ENCODE measurements around the gene MFSD12. TPM values are rescaled to one million over a fixed set of nuclear protein-coding genes. Genes with fewer than 3 reads are reported as not detected.

MFSD12 gene
- total and polyA plus RNA-seq, 3 experiments from 2014 or later = 48.9 to 119 (median 114) TPM

DNA sequence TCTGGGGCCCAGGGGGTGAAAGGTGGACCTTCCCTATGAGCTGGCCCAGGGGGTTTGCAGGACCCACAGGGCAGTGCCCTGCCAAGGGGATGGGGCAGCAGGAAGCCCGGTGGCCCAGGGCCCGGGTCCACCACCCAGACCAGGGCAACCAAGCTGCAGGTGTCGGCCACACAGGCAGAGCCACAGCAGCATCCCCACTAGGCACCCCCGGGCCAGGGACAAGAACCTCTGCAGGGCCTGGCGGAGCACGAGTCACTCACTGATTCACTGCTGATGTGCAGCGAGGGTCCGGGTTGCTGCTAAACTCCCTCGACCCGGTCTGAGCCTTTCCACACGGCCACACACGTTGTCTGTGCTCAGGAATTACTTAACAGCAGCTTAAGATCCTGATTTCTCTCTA is 42.5 kb downstream of the MFSD12 start:
- H3K4me3 ChIP-seq (ENCODE audit: low read length) = no peak overlapping the region
- H3K27ac Mint-ChIP-seq = peak overlapping the region in 2 of 8 donors; percentile 20 to 42
- no peak overlapping the region for H3K27ac ChIP-seq (ENCODE audit: low read depth, low read length)
- no peaks in the 10 kb centered on the region for H3K27me3 ChIP-seq (ENCODE audit: insufficient read depth, low read length, poor library complexity, severe bottlenecking)
- no peaks in the 10 kb centered on the region for H3K9me3 ChIP-seq (ENCODE audit: low read length)
- DNase-seq = no peak
- peak overlapping the region in 2 of 7 donors; percentile 2 to 79 for H3K4me3 Mint-ChIP-seq
- H3K9me3 Mint-ChIP-seq = no peaks in the 10 kb centered on the region
- H3K4me1 ChIP-seq (ENCODE audit: insufficient read depth, low read length) = peaks cover 19% of the 10 kb centered on the region
- ChIA-PET CTCF (interaction anchor here (1.2 kb wide), 1 partner anchor 39 kb away, joined by 3 read pairs; no protein-coding TSS in a partner anchor), POLR2A (no interaction called here)
- H3K4me1 Mint-ChIP-seq = peaks cover 28 to 72% (median 31%) of the 10 kb centered on the region in 3 donors
- H3K36me3 ChIP-seq (ENCODE audit: insufficient read depth, low read length) = peaks cover 7% of the 10 kb centered on the region
- H3K36me3 Mint-ChIP-seq = peaks cover 0 to 43% (median 0%) of the 10 kb centered on the region in 3 donors
- no peaks in the 10 kb centered on the region for H3K27me3 Mint-ChIP-seq

DNA sequence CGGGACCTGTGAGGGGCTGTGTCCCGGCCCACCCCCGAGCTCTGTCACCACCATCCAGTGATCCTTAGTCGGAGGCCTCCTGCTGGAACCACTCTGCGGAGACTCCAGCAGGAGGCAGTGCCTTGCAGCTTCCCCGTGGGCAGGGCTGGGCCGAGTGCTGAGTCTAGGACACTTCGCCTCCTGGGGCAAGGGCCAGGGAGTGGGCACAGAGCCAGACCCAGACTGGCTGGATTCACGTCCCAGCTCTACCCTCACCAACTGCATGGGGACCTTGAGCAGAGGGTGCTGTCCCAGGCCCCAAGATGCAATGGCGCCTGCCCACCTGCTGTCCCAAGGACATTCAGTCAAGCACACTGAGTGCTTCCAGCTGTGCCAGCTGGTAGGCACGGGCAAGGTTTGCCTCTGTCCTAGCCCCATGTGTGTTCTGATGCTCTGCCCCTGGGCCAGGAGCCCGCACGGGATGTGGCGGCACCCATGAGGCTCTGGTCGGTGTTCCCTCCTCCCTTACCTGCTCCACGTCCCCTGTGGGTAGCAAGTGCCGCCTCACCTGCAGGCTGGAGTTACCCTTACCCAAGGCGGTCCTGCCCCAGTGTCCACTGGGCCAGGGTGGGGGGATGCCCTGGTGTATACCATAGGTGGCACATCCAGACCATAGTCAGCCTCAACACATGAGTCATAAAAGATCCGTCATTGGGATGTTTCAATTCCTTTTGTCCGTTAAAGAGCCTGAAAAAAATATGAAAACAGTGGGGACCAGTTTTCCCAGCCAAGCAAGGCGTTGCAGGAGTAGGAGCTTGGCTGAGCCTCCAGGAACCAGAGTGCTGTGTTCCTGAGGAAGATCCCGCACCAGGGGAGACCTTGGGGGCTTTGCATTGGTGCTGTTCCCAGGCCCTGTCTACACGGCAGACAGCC is 43.9 kb downstream of the MFSD12 start:
- ChIA-PET CTCF (interaction anchor here (1.2 kb wide), 1 partner anchor 40 kb away, joined by 3 read pairs; no protein-coding TSS in a partner anchor), POLR2A (no interaction called here)
- DNase-seq = no peak
- Mint-ChIP-seq H3K27me3 (no peaks in the 10 kb centered on the region), H3K9me3 (no peaks in the 10 kb centered on the region), H3K36me3 (peaks cover 0 to 51% (median 0%) of the 10 kb centered on the region in 3 donors), H3K4me1 (peaks cover 42 to 80% (median 44%) of the 10 kb centered on the region in 3 donors), H3K27ac (peak overlapping the region in 3 of 8 donors; percentile 21 to 70 (median 33)), H3K4me3 (no peak overlapping the region)
- Histone ChIP-seq H3K36me3 (ENCODE audit: insufficient read depth, low read length) (peaks cover 7% of the 10 kb centered on the region), H3K9me3 (ENCODE audit: low read length) (no peaks in the 10 kb centered on the region), H3K4me1 (ENCODE audit: insufficient read depth, low read length) (peaks cover 20% of the 10 kb centered on the region), H3K27me3 (ENCODE audit: insufficient read depth, low read length, poor library complexity, severe bottlenecking) (no peaks in the 10 kb centered on the region), H3K27ac (ENCODE audit: low read depth, low read length) (no peak overlapping the region), H3K4me3 (ENCODE audit: low read length) (no peak overlapping the region)

DNA sequence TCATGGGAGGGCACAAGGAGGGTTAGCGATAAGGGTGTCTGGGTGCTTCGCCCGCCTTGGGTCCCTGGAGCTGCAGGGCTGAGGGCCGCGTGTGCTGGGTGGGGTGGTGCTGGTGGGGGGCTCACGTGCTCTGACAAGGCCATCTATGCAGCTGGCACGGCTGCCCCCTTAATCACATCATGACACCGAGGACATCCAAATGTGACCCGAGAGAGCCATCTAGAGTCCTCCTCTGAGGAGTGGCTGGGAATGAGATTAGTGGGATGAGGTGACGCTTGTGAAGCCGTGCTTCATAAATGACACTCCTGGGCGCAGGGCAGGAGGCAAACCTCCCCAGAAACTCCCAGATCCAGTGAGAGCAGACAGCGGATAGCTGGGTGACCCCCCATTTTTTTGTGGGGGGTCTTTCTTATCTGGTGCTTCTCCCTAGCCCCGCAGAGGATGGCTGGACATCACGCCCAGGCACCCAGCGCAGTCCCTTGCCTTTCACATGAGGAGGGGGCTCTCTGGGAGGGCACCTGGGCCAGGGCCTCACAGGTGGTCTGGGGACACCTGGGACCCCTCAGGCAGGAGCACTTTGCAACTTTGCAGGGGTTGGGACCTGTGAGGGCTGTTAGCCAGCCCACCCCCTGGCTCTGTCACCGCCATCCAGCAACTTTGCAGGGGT is 44.7 kb downstream of the MFSD12 start:
- H3K9me3 ChIP-seq (ENCODE audit: low read length) = no peaks in the 10 kb centered on the region
- Mint-ChIP-seq H3K36me3 (peaks cover 0 to 52% (median 0%) of the 10 kb centered on the region in 3 donors), H3K9me3 (no peaks in the 10 kb centered on the region), H3K4me1 (peaks cover 44 to 79% (median 46%) of the 10 kb centered on the region in 3 donors), H3K4me3 (peak overlapping the region in 1 of 7 donors; percentile 20), H3K27ac (peak overlapping the region in 1 of 8 donors; percentile 47), H3K27me3 (no peaks in the 10 kb centered on the region)
- no peak overlapping the region for H3K4me3 ChIP-seq (ENCODE audit: low read length)
- peaks cover 24% of the 10 kb centered on the region for H3K4me1 ChIP-seq (ENCODE audit: insufficient read depth, low read length)
- ChIA-PET CTCF (no interaction called here), POLR2A (interaction anchor here (0.6 kb wide), 1 partner anchor 20 kb away, joined by 3 read pairs; no protein-coding TSS in a partner anchor)
- DNase-seq = no peak
- no peak overlapping the region for H3K27ac ChIP-seq (ENCODE audit: low read depth, low read length)
- H3K27me3 ChIP-seq (ENCODE audit: insufficient read depth, low read length, poor library complexity, severe bottlenecking) = no peaks in the 10 kb centered on the region
- peaks cover 7% of the 10 kb centered on the region for H3K36me3 ChIP-seq (ENCODE audit: insufficient read depth, low read length)

DNA sequence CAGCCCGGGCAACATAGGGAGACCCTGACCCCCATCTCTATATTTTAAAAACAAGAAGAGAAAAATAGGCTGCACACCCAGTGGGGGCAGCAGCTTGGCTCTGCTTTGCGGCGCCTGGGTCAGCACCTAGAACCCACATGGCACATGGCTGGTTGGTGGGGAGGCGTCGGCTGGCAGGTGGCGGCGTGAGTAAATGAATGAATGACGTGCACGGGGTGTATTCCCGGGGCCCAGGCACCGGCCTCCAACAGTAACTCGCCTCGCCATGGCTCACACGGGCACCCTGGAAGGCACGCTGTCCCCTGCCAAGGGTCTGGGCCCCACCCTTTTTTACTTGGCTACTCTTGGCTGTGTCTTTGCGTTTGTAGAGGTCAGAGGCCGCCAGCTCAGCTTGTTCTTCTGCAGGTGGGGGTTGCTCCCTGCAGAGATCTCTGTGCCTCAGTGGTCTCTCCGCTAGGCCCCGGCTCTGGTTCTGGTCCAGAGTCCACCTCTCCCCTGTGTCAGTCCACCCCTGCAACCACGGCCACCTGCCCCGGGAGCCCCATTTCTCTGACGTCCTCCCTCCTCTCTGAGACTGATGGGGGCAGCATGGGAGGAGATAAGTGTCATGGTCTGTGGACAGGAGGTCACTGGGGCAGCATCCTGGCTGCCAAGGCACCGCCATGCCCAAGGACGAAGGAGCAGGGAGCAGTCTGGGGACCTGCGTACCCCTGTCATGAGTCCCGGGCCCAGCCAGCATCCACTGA is 45.7 kb downstream of the MFSD12 start:
- peak in 1 of 5 donors; percentile 44 for DNase-seq
- CTCF ChIA-PET = no interaction called here
- peaks cover 50 to 80% (median 52%) of the 10 kb centered on the region in 3 donors for H3K4me1 Mint-ChIP-seq

GRCh38 chr19:3510727-3511126 is 46.7 kb downstream of the MFSD12 start:
- Mint-ChIP-seq H3K4me3 (peak overlapping the region in 1 of 7 donors; percentile 16), H3K4me1 (peaks cover 43 to 74% (median 47%) of the 10 kb centered on the region in 3 donors), H3K9me3 (no peaks in the 10 kb centered on the region), H3K27me3 (no peaks in the 10 kb centered on the region), H3K27ac (peak overlapping the region in 1 of 8 donors; percentile 48), H3K36me3 (peaks cover 0 to 57% (median 0%) of the 10 kb centered on the region in 3 donors)
- Histone ChIP-seq H3K36me3 (ENCODE audit: insufficient read depth, low read length) (peaks cover 7% of the 10 kb centered on the region), H3K9me3 (ENCODE audit: low read length) (no peaks in the 10 kb centered on the region), H3K4me3 (ENCODE audit: low read length) (no peak overlapping the region), H3K4me1 (ENCODE audit: insufficient read depth, low read length) (peaks cover 16% of the 10 kb centered on the region), H3K27ac (ENCODE audit: low read depth, low read length) (no peak overlapping the region), H3K27me3 (ENCODE audit: insufficient read depth, low read length, poor library complexity, severe bottlenecking) (no peaks in the 10 kb centered on the region)
- peak in 1 of 5 donors; percentile 39 for DNase-seq
- CTCF ChIA-PET = no interaction called here
- POLR2A ChIA-PET = no interaction called here

More for the DNA sequence above, 45.7 kb downstream of the MFSD12 start:
- Histone ChIP-seq H3K36me3 (ENCODE audit: insufficient read depth, low read length) (peaks cover 7% of the 10 kb centered on the region), H3K4me1 (ENCODE audit: insufficient read depth, low read length) (peaks cover 25% of the 10 kb centered on the region), H3K27me3 (ENCODE audit: insufficient read depth, low read length, poor library complexity, severe bottlenecking) (no peaks in the 10 kb centered on the region), H3K9me3 (ENCODE audit: low read length) (no peaks in the 10 kb centered on the region), H3K27ac (ENCODE audit: low read depth, low read length) (no peak overlapping the region), H3K4me3 (ENCODE audit: low read length) (no peak overlapping the region)
- H3K27ac Mint-ChIP-seq = peak overlapping the region in 1 of 8 donors; percentile 23
- no peaks in the 10 kb centered on the region for H3K27me3 Mint-ChIP-seq
- POLR2A ChIA-PET = no interaction called here
- no peaks in the 10 kb centered on the region for H3K9me3 Mint-ChIP-seq
- H3K36me3 Mint-ChIP-seq = peaks cover 0 to 59% (median 0%) of the 10 kb centered on the region in 3 donors
- peak overlapping the region in 1 of 7 donors; percentile 16 for H3K4me3 Mint-ChIP-seq

- no peaks in the 10 kb centered on the region for H3K27me3 Mint-ChIP-seq
- Histone ChIP-seq H3K9me3 (ENCODE audit: low read length) (no peaks in the 10 kb centered on the region), H3K36me3 (ENCODE audit: insufficient read depth, low read length) (peaks cover 7% of the 10 kb centered on the region), H3K4me3 (ENCODE audit: low read length) (no peak overlapping the region), H3K27ac (ENCODE audit: low read depth, low read length) (no peak overlapping the region), H3K4me1 (ENCODE audit: insufficient read depth, low read length) (peaks cover 25% of the 10 kb centered on the region), H3K27me3 (ENCODE audit: insufficient read depth, low read length, poor library complexity, severe bottlenecking) (no peaks in the 10 kb centered on the region)
- no peaks in the 10 kb centered on the region for H3K9me3 Mint-ChIP-seq
- peak overlapping the region in 7 of 8 donors; percentile 43 to 89 (median 80) for H3K27ac Mint-ChIP-seq
- peak in 1 of 5 donors; percentile 39 for DNase-seq
- POLR2A ChIA-PET = interaction anchor here (0.5 kb wide), 1 partner anchor 15 kb away, joined by 3 read pairs; no protein-coding TSS in a partner anchor
- peaks cover 0 to 58% (median 0%) of the 10 kb centered on the region in 3 donors for H3K36me3 Mint-ChIP-seq
- peaks cover 49 to 74% (median 51%) of the 10 kb centered on the region in 3 donors for H3K4me1 Mint-ChIP-seq
- H3K4me3 Mint-ChIP-seq = peak overlapping the region in 6 of 7 donors; percentile 52 to 90 (median 72)
- CTCF ChIA-PET = no interaction called here
These were observed 47.8 kb downstream of the MFSD12 start for GRCh38 chr19:3509566-3509989.

DNA sequence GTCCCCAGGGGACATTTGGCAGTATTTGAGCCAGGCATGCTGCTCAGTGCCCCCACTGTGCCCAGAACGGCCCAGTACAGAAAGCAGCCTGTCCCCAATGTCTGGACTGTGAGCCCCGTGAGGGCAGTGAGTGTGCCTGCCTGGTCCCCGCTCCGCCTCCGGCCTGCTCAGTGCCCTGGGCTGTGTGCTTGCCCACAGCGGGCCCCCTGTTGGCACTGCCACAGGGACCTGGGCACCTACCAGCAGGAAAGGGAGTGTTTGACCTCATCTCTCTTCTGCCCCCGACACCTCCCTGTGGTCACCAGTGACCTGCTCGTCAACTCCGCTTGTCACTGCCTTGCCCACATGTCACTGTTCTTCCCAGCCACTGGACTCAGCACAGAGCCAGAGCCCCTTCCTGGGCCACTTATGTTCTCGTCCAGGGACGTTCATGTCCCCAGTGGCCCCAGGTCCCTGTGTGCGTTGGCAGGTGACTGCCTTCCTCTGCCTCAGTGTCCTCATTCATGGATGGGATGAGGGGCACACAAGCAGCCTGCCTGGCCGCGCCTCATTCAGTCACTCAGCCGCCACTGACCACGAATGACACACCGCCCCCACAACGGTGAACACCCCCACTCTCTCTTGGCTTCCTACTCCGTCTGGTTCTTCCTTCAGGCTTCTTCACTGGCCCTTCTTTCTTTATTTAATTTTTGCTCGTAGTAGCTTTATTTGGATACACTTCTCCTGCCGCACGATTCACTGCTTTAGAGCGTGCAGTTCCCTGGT is 48.4 kb downstream of the MFSD12 start:
- CTCF ChIA-PET = no interaction called here
- H3K9me3 Mint-ChIP-seq = no peaks in the 10 kb centered on the region
- peaks cover 46 to 71% (median 48%) of the 10 kb centered on the region in 3 donors for H3K4me1 Mint-ChIP-seq

More for the DNA sequence above, 48.4 kb downstream of the MFSD12 start:
- H3K27ac ChIP-seq (ENCODE audit: low read depth, low read length) = no peak overlapping the region
- peaks cover 25% of the 10 kb centered on the region for H3K4me1 ChIP-seq (ENCODE audit: insufficient read depth, low read length)
- H3K27me3 Mint-ChIP-seq = no peaks in the 10 kb centered on the region
- H3K4me3 Mint-ChIP-seq = peak overlapping the region; percentile 52 to 90 (median 87)
- peaks cover 7% of the 10 kb centered on the region for H3K36me3 ChIP-seq (ENCODE audit: insufficient read depth, low read length)
- H3K27me3 ChIP-seq (ENCODE audit: insufficient read depth, low read length, poor library complexity, severe bottlenecking) = no peaks in the 10 kb centered on the region
- peak in 1 of 5 donors; percentile 45 for DNase-seq
- no peak overlapping the region for H3K4me3 ChIP-seq (ENCODE audit: low read length)
- H3K36me3 Mint-ChIP-seq = peaks cover 0 to 55% (median 0%) of the 10 kb centered on the region in 3 donors
- H3K9me3 ChIP-seq (ENCODE audit: low read length) = no peaks in the 10 kb centered on the region
- POLR2A ChIA-PET = no interaction called here
- H3K27ac Mint-ChIP-seq = peak overlapping the region in 6 of 8 donors; percentile 68 to 89 (median 80)

Measured in CD8-positive, alpha-beta memory T cell (primary cell).